K562 (cell line): ENCODE results near the gene FTL. TPM values are rescaled to one million over a fixed set of nuclear protein-coding genes. Genes with fewer than 3 reads are reported as not detected.

Experiments used
- CREB1 ChIP-seq, 2 experiments: sonication (generic) in 1 of 2; formaldehyde crosslinking in 1 of 2; IDR thresholded peaks; 2 replicates each; pipeline versions ENCODE4 v1.6.1 to v1.8.0; 2012 to 2022; ENCODE audit warnings: inconsistent platforms in 1 of 2, mild to moderate bottlenecking in 1 of 2, missing genetic modification reagents in 1 of 2, moderate library complexity in 1 of 2
- HNRNPH1 ChIP-seq: fragments of 200-400 bp; formaldehyde crosslinking; optimal IDR thresholded peaks from 2 replicates; pipeline ENCODE3; 2017; ENCODE audit warnings: low read depth, mild to moderate bottlenecking, low read length, moderate library complexity
- HSF4 ChIP-seq: fragments of 250-450 bp; sonication (Bioruptor Pico); IDR thresholded peaks from 2 replicates; pipeline ENCODE4 v2.1.2; 2022; ENCODE audit warnings: mild to moderate bottlenecking, moderate library complexity, borderline replicate concordance
- PTBP1 ChIP-seq: fragments of 200-400 bp; formaldehyde crosslinking; IDR thresholded peaks from 2 replicates; pipeline ENCODE4 v1.6.1; 2017; ENCODE audit warnings: low read depth, low read length
- RB1 ChIP-seq: fragments of 450-650 bp; IDR thresholded peaks from 2 replicates; pipeline ENCODE4 v1.6.1; 2017; ENCODE audit warnings: low read depth, mild to moderate bottlenecking
- TFAP4 ChIP-seq: sonication (generic); formaldehyde crosslinking; IDR thresholded peaks from 2 replicates; pipeline ENCODE4 v1.8.0; 2022; ENCODE audit warnings: missing genetic modification reagents, mild to moderate bottlenecking, moderate library complexity, borderline replicate concordance
- ZBED1 ChIP-seq: IDR thresholded peaks from 2 replicates; pipeline ENCODE4 v1.6.1; 2014
- ZBTB8A ChIP-seq: fragments of 450-650 bp; IDR thresholded peaks from 2 replicates; pipeline ENCODE4 v1.6.1; 2018; ENCODE audit warnings: mild to moderate bottlenecking, moderate library complexity; ENCODE audit not compliant: partially characterized antibody
- ZNF274 ChIP-seq: IDR thresholded peaks from 2 replicates; pipeline ENCODE4 v1.6.1; 2011; ENCODE audit warnings: low read depth, mild to moderate bottlenecking, low read length, moderate library complexity, borderline replicate concordance
- ZNF316 ChIP-seq: fragments of 450-650 bp; IDR thresholded peaks from 2 replicates; pipeline ENCODE4 v1.6.1; 2016
- ZNF395 ChIP-seq: fragments of 200-800 bp; sonication (Bioruptor generic); IDR thresholded peaks from 2 replicates; pipeline ENCODE4 v1.6.1; 2017; ENCODE audit warnings: missing genetic modification characterization, missing compliant biosample characterization
- ZNF518B ChIP-seq: fragments of 250-450 bp; sonication (Bioruptor Pico); IDR thresholded peaks from 2 replicates; pipeline ENCODE4 v1.5.0; 2021; ENCODE audit warnings: mild to moderate bottlenecking, moderate library complexity
- polyA plus RNA-seq, 8 experiments: library from polyadenylated mRNA; depleted of rRNA in 4 of 8; stranded (reverse) in 5 of 8; unstranded in 3 of 8; fragments of >200 nt; fragmentation: Nextera tagmentation in 2 of 8; fragmentation: Illumina TruSeq in 1 of 8; extraction: Ambion mirVana in 2 of 8; extraction: Trizol in 1 of 8; gene quantifications; 2 replicates each; pipeline versions ENCODE4 v1.2.1 to v1.2.3, GENCODE V29; 2011 to 2014; ENCODE audit warnings: inconsistent platforms in 1 of 8, missing spikeins in 1 of 8
- total RNA-seq, 7 experiments: library from RNA; depleted of rRNA in 6 of 7; stranded (reverse); fragments of >200 nt in 6 of 7; fragmentation: Illumina TruSeq in 2 of 7; extraction: Trizol in 2 of 7; gene quantifications; 2 replicates each; pipeline versions ENCODE4 v1.2.1 to v1.2.3, GENCODE V29; 2011 to 2021; ENCODE audit warnings: low replicate concordance in 1 of 7

The FTL gene
- total and polyA plus RNA-seq, 9 of the 15 experiments (the other 6 are each of a cell fraction or from before 2014, with no cell fraction given): 1,231 to 27,415 (median 3,965) TPM

- TF ChIP-seq TFAP4 (CRISPR knock-in tag): 0 out of 2 replicates have a peak, but pooled peaks have one; percentile 4
- no peak for TF ChIP-seq HSF4 (CRISPR knock-in tag)
- TF ChIP-seq ZBTB8A: no peak
- TF ChIP-seq CREB1 (IDR thresholded peaks at IDR 0.05): no peak; the same call in 1 of the 2 replicates
- TF ChIP-seq CREB1 (CRISPR knock-in tag; IDR thresholded peaks at IDR 0.05): peak; percentile 14; the same call in 1 of the 2 replicates
- no peak for TF ChIP-seq ZNF395 (CRISPR knock-in tag)
- TF ChIP-seq PTBP1: peak; percentile 95
- TF ChIP-seq HNRNPH1: no peak
- no peak for TF ChIP-seq ZNF316
- TF ChIP-seq ZNF274: no peak
- 0 out of 2 replicates have a peak, but pooled peaks have one; percentile 7 for TF ChIP-seq ZNF518B
- peak; percentile 8; the same call in 1 of the 2 replicates for TF ChIP-seq ZBED1
- peak; percentile 48; the same call in 1 of the 2 replicates for TF ChIP-seq RB1
These were observed 1.6 kb downstream of the FTL start (continued) for GRCh38 chr19:48966541-48967345.
